ENCODE results near the gene BTBD9.

BTBD9 gene

GRCh38 chr6:38476141-38476540, 163.6 kb downstream of the BTBD9 start:
- Histone ChIP-seq H3K27me3 (ENCODE audit: control insufficient read depth, insufficient read depth, low read length) (no peaks in the 10 kb centered on the region), H3K9ac (ENCODE audit: low read length) (no peak overlapping the region), H3K9me3 (ENCODE audit: control insufficient read depth, low read depth, low read length) (no peaks in the 10 kb centered on the region), H3K27ac (ENCODE audit: low read length) (no peak overlapping the region), H3K36me3 (ENCODE audit: control insufficient read depth, low read depth, low read length) (no peaks in the 10 kb centered on the region), H3K4me1 (ENCODE audit: control insufficient read depth, low read depth, low read length) (peaks cover 35% of the 10 kb centered on the region), H3K4me3 (ENCODE audit: low read length) (no peak overlapping the region)

GRCh38 chr6:38470548-38470947, 169.2 kb downstream of the BTBD9 start:
- Histone ChIP-seq H3K4me3 (ENCODE audit: low read length) (no peak overlapping the region), H3K27ac (ENCODE audit: low read length) (no peak overlapping the region), H3K36me3 (ENCODE audit: control insufficient read depth, low read depth, low read length) (no peaks in the 10 kb centered on the region), H3K27me3 (ENCODE audit: control insufficient read depth, insufficient read depth, low read length) (no peaks in the 10 kb centered on the region), H3K9ac (ENCODE audit: low read length) (no peak overlapping the region), H3K4me1 (ENCODE audit: control insufficient read depth, low read depth, low read length) (no peaks in the 10 kb centered on the region), H3K9me3 (ENCODE audit: control insufficient read depth, low read depth, low read length) (no peaks in the 10 kb centered on the region)

- Histone ChIP-seq H3K27me3 (ENCODE audit: control insufficient read depth, insufficient read depth, low read length) (no peaks in the 10 kb centered on the region), H3K27ac (ENCODE audit: low read length) (no peak overlapping the region), H3K36me3 (ENCODE audit: control insufficient read depth, low read depth, low read length) (no peaks in the 10 kb centered on the region), H3K9ac (ENCODE audit: low read length) (no peak overlapping the region), H3K4me1 (ENCODE audit: control insufficient read depth, low read depth, low read length) (no peaks in the 10 kb centered on the region), H3K9me3 (ENCODE audit: control insufficient read depth, low read depth, low read length) (no peaks in the 10 kb centered on the region), H3K4me3 (ENCODE audit: low read length) (no peak overlapping the region)
Observed at GRCh38 chr6:38467566-38467965, 172.2 kb downstream of the BTBD9 start.

GRCh38 chr6:38460186-38460585, 179.5 kb downstream of the BTBD9 start:
- no peak overlapping the region for H3K9ac ChIP-seq (ENCODE audit: low read length)
- H3K4me3 ChIP-seq (ENCODE audit: low read length): no peak overlapping the region
- H3K27ac ChIP-seq (ENCODE audit: low read length): no peak overlapping the region
- no peaks in the 10 kb centered on the region for H3K9me3 ChIP-seq (ENCODE audit: control insufficient read depth, low read depth, low read length)
- peaks cover 3% of the 10 kb centered on the region for H3K4me1 ChIP-seq (ENCODE audit: control insufficient read depth, low read depth, low read length)
- no peaks in the 10 kb centered on the region for H3K36me3 ChIP-seq (ENCODE audit: control insufficient read depth, low read depth, low read length)
- H3K27me3 ChIP-seq (ENCODE audit: control insufficient read depth, insufficient read depth, low read length): no peaks in the 10 kb centered on the region

- H3K27me3 ChIP-seq (ENCODE audit: control insufficient read depth, insufficient read depth, low read length): no peaks in the 10 kb centered on the region
- no peak overlapping the region for H3K27ac ChIP-seq (ENCODE audit: low read length)
- H3K9me3 ChIP-seq (ENCODE audit: control insufficient read depth, low read depth, low read length): no peaks in the 10 kb centered on the region
- H3K4me3 ChIP-seq (ENCODE audit: low read length): no peak overlapping the region
- no peak overlapping the region for H3K9ac ChIP-seq (ENCODE audit: low read length)
- peaks cover 3% of the 10 kb centered on the region for H3K4me1 ChIP-seq (ENCODE audit: control insufficient read depth, low read depth, low read length)
- no peaks in the 10 kb centered on the region for H3K36me3 ChIP-seq (ENCODE audit: control insufficient read depth, low read depth, low read length)
Observed at GRCh38 chr6:38459291-38459690, 180.4 kb downstream of the BTBD9 start.

- Histone ChIP-seq H3K27me3 (ENCODE audit: control insufficient read depth, insufficient read depth, low read length) (no peaks in the 10 kb centered on the region), H3K4me3 (ENCODE audit: low read length) (no peak overlapping the region), H3K36me3 (ENCODE audit: control insufficient read depth, low read depth, low read length) (no peaks in the 10 kb centered on the region), H3K9ac (ENCODE audit: low read length) (no peak overlapping the region), H3K9me3 (ENCODE audit: control insufficient read depth, low read depth, low read length) (no peaks in the 10 kb centered on the region), H3K27ac (ENCODE audit: low read length) (no peak overlapping the region), H3K4me1 (ENCODE audit: control insufficient read depth, low read depth, low read length) (no peaks in the 10 kb centered on the region)
Observed at GRCh38 chr6:38453861-38454260, 185.9 kb downstream of the BTBD9 start.

GRCh38 chr6:38452816-38453660, 186.7 kb downstream of the BTBD9 start:
- H3K9ac ChIP-seq (ENCODE audit: low read length): no peak overlapping the region
- no peak overlapping the region for H3K27ac ChIP-seq (ENCODE audit: low read length)
- H3K27me3 ChIP-seq (ENCODE audit: control insufficient read depth, insufficient read depth, low read length): no peaks in the 10 kb centered on the region
- H3K4me3 ChIP-seq (ENCODE audit: low read length): no peak overlapping the region
- no peaks in the 10 kb centered on the region for H3K4me1 ChIP-seq (ENCODE audit: control insufficient read depth, low read depth, low read length)
- H3K9me3 ChIP-seq (ENCODE audit: control insufficient read depth, low read depth, low read length): no peaks in the 10 kb centered on the region
- no peaks in the 10 kb centered on the region for H3K36me3 ChIP-seq (ENCODE audit: control insufficient read depth, low read depth, low read length)

GRCh38 chr6:38450717-38451116, 189.0 kb downstream of the BTBD9 start:
- H3K27me3 ChIP-seq (ENCODE audit: control insufficient read depth, insufficient read depth, low read length): no peaks in the 10 kb centered on the region
- no peak overlapping the region for H3K27ac ChIP-seq (ENCODE audit: low read length)
- H3K4me3 ChIP-seq (ENCODE audit: low read length): no peak overlapping the region
- H3K9ac ChIP-seq (ENCODE audit: low read length): no peak overlapping the region
- H3K9me3 ChIP-seq (ENCODE audit: control insufficient read depth, low read depth, low read length): no peaks in the 10 kb centered on the region
- H3K4me1 ChIP-seq (ENCODE audit: control insufficient read depth, low read depth, low read length): no peaks in the 10 kb centered on the region
- H3K36me3 ChIP-seq (ENCODE audit: control insufficient read depth, low read depth, low read length): no peaks in the 10 kb centered on the region

- H3K9me3 ChIP-seq (ENCODE audit: control insufficient read depth, low read depth, low read length): no peaks in the 10 kb centered on the region
- no peaks in the 10 kb centered on the region for H3K27me3 ChIP-seq (ENCODE audit: control insufficient read depth, insufficient read depth, low read length)
- no peak overlapping the region for H3K4me3 ChIP-seq (ENCODE audit: low read length)
- no peaks in the 10 kb centered on the region for H3K36me3 ChIP-seq (ENCODE audit: control insufficient read depth, low read depth, low read length)
- H3K27ac ChIP-seq (ENCODE audit: low read length): no peak overlapping the region
- H3K4me1 ChIP-seq (ENCODE audit: control insufficient read depth, low read depth, low read length): no peaks in the 10 kb centered on the region
- no peak overlapping the region for H3K9ac ChIP-seq (ENCODE audit: low read length)
Observed at GRCh38 chr6:38445925-38446324, 193.8 kb downstream of the BTBD9 start.

GRCh38 chr6:38445336-38445735, 194.4 kb downstream of the BTBD9 start:
- no peaks in the 10 kb centered on the region for H3K9me3 ChIP-seq (ENCODE audit: control insufficient read depth, low read depth, low read length)
- H3K36me3 ChIP-seq (ENCODE audit: control insufficient read depth, low read depth, low read length): no peaks in the 10 kb centered on the region
- no peaks in the 10 kb centered on the region for H3K4me1 ChIP-seq (ENCODE audit: control insufficient read depth, low read depth, low read length)
- H3K4me3 ChIP-seq (ENCODE audit: low read length): no peak overlapping the region
- H3K27ac ChIP-seq (ENCODE audit: low read length): no peak overlapping the region
- H3K27me3 ChIP-seq (ENCODE audit: control insufficient read depth, insufficient read depth, low read length): no peaks in the 10 kb centered on the region
- no peak overlapping the region for H3K9ac ChIP-seq (ENCODE audit: low read length)

- H3K36me3 ChIP-seq (ENCODE audit: control insufficient read depth, low read depth, low read length): no peaks in the 10 kb centered on the region
- no peaks in the 10 kb centered on the region for H3K9me3 ChIP-seq (ENCODE audit: control insufficient read depth, low read depth, low read length)
- no peak overlapping the region for H3K4me3 ChIP-seq (ENCODE audit: low read length)
- no peaks in the 10 kb centered on the region for H3K4me1 ChIP-seq (ENCODE audit: control insufficient read depth, low read depth, low read length)
- no peak overlapping the region for H3K27ac ChIP-seq (ENCODE audit: low read length)
- H3K27me3 ChIP-seq (ENCODE audit: control insufficient read depth, insufficient read depth, low read length): no peaks in the 10 kb centered on the region
- H3K9ac ChIP-seq (ENCODE audit: low read length): no peak overlapping the region
Observed at GRCh38 chr6:38443352-38444144, 196.2 kb downstream of the BTBD9 start.
